ENCODE results near the gene ACD. TPM values are rescaled to one million over a fixed set of nuclear protein-coding genes. Genes with fewer than 3 reads are reported as not detected.

ACD gene
- total RNA-seq, 3 donors from 2014 or later, result 19.4 to 20.6 (median 19.8) TPM

DNA sequence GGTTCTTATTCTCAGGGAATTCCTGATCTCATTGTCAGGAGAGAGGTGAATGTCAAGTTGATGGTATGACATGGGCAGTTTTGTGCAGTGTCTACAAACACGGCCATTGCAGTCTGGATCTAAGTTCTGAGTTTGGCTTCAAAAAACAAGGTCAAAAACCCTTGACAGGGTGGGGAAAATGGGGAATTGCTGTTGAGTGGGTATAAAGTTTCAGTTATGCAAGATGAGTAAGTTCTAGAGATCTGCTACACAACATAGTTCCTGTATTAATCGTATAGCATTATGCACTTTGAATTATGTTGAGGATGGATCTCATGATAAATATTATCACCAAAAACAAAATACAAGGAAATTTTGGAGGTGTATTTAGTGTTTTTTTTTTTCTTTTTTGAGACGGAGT, 51.7 kb downstream of the ACD start:
- H3K4me1 ChIP-seq, result no peaks in the 10 kb centered on the region
- H3K27me3 ChIP-seq, result no peaks in the 10 kb centered on the region
- DNase-seq (ENCODE audit: low spot score in 2 of 2), result no peak
- TF ChIP-seq POLR2A (IDR thresholded peaks at IDR 0.05) (no peak), CTCF (IDR thresholded peaks at IDR 0.05) (no peak), POLR2AphosphoS5 (IDR thresholded peaks at IDR 0.05) (no peak)
- no peaks in the 10 kb centered on the region for H3K9me3 ChIP-seq
- no peak overlapping the region for H3K27ac ChIP-seq
- intact Hi-C loops (cut with DNase I; ENCODE audit: low total_unique reads), result no loop called here
- no peak overlapping the region for H3K4me3 ChIP-seq
- H3K36me3 ChIP-seq, result peaks cover 5% of the 10 kb centered on the region

Other genes starting within 250 kb of the ACD start
- 10 to 100 TPM; 17.4 to 20.3 (median 19.3) TPM for gene ZDHHC1, start 243.8 kb downstream of the ACD start, total RNA-seq
- gene HSD11B2, start 229.1 kb downstream of the ACD start, total RNA-seq, result 10 to 100 TPM in 2 of 3 donors, under 1 TPM in 1; 0.32 to 66.9 (median 10.2) TPM
- 100 to 1,000 TPM; 101 to 122 (median 104) TPM for gene ATP6V0D1, start 179.1 kb downstream of the ACD start, total RNA-seq
- not detected for gene AGRP, start 176.7 kb downstream of the ACD start, total RNA-seq
- 10 to 100 TPM; 32.0 to 50.5 (median 33.4) TPM for gene RIPOR1, start 131.4 kb downstream of the ACD start, total RNA-seq
- 10 to 100 TPM; 27.8 to 51.7 (median 38.0) TPM for gene CTCF, start 97.7 kb downstream of the ACD start, total RNA-seq
- gene CARMIL2, start 15.1 kb downstream of the ACD start, total RNA-seq, result 1 to 10 TPM in 2 of 3 donors, under 1 TPM in 1; 0.96 to 2.3 (median 1.6) TPM
- gene PARD6A, start 700 bp upstream of the ACD start, total RNA-seq, result 1 to 10 TPM; 6.4 to 8.5 (median 7.2) TPM
- 10 to 100 TPM; 18.6 to 21.0 (median 20.1) TPM for gene ENKD1, start 6.5 kb upstream of the ACD start, total RNA-seq
- gene C16orf86, start 6.6 kb upstream of the ACD start, total RNA-seq, result 10 to 100 TPM in 2 of 3 donors, 1 to 10 TPM in 1; 7.2 to 18.1 (median 11.1) TPM
- 10 to 100 TPM; 11.4 to 22.0 (median 21.4) TPM for gene GFOD2, start 59.1 kb upstream of the ACD start, total RNA-seq
- gene RANBP10, start 146.3 kb upstream of the ACD start, total RNA-seq, result 10 to 100 TPM in 2 of 3 donors, 1 to 10 TPM in 1; 7.7 to 13.2 (median 13.1) TPM
- gene TSNAXIP1, start 146.6 kb upstream of the ACD start, total RNA-seq, result 1 to 10 TPM; 1.1 to 4.2 (median 3.9) TPM
- 10 to 100 TPM; 51.1 to 57.8 (median 53.0) TPM for gene THAP11, start 182.1 kb upstream of the ACD start, total RNA-seq
- 100 to 1,000 TPM in 1 of 3 donors, 10 to 100 TPM in 2; 91.5 to 168 (median 94.8) TPM for gene NUTF2, start 186.7 kb upstream of the ACD start, total RNA-seq
- 10 to 100 TPM; 35.0 to 52.0 (median 51.5) TPM for gene CENPT, start 187.4 kb upstream of the ACD start, total RNA-seq
- gene EDC4, start 212.8 kb upstream of the ACD start, total RNA-seq, result 10 to 100 TPM; 43.3 to 57.0 (median 53.6) TPM
- 1 to 10 TPM in 2 of 3 donors, not detected in 1; 1.3 to 1.4 TPM for gene NRN1L, start 224.6 kb upstream of the ACD start, total RNA-seq
- gene PSKH1, start 233.0 kb upstream of the ACD start, total RNA-seq, result 10 to 100 TPM; 17.3 to 20.5 (median 17.4) TPM

Data from breast epithelium (tissue), 4 donors.